Gastroesophageal sphincter (tissue), 3 donors: ENCODE results near the gene DCTN5.

Experiments used
- EP300 ChIP-seq: sonication (generic); formaldehyde crosslinking; IDR thresholded peaks from one replicate; pipeline ENCODE4 v1.6.1; 2017; ENCODE audit warnings: antibody characterized with exemption, mild to moderate bottlenecking
- POLR2AphosphoS5 ChIP-seq: sonication (generic); formaldehyde crosslinking; IDR thresholded peaks from one replicate; pipeline ENCODE4 v1.6.1; 2017; ENCODE audit warnings: antibody characterized with exemption
- TF ChIP-seq, protein P1 (sequence below), 4 experiments: fragments of 200-600 bp in 2 of 4; fragments of 450-650 bp in 2 of 4; sonication (generic) in 1 of 4; IDR thresholded peaks; one replicate each; pipeline ENCODE4 v1.5.1; 2017 to 2019; ENCODE audit warnings: antibody characterized with exemption in 4 of 4, mild to moderate bottlenecking in 2 of 4, moderate library complexity in 2 of 4

DNA sequence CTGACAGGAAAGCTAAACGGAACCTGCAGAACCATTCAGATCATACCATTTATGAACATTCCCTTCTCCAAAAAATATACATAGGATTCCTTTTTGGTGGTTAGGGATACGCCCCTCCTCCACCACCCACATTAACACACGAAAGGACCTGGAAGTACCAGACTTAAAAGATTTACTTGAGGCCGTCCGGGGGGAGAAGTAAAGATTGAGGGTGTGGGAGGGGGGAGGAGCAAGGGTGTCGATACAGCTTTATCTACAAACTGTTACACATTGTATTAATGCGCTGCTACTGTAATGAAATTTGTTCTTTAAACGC is 693 bp upstream of the DCTN5 start:
- TF ChIP-seq EP300, result no peak
- TF ChIP-seq, protein P1, sequence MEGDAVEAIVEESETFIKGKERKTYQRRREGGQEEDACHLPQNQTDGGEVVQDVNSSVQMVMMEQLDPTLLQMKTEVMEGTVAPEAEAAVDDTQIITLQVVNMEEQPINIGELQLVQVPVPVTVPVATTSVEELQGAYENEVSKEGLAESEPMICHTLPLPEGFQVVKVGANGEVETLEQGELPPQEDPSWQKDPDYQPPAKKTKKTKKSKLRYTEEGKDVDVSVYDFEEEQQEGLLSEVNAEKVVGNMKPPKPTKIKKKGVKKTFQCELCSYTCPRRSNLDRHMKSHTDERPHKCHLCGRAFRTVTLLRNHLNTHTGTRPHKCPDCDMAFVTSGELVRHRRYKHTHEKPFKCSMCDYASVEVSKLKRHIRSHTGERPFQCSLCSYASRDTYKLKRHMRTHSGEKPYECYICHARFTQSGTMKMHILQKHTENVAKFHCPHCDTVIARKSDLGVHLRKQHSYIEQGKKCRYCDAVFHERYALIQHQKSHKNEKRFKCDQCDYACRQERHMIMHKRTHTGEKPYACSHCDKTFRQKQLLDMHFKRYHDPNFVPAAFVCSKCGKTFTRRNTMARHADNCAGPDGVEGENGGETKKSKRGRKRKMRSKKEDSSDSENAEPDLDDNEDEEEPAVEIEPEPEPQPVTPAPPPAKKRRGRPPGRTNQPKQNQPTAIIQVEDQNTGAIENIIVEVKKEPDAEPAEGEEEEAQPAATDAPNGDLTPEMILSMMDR (IDR thresholded peaks at IDR 0.05), result no peak
- no peak for TF ChIP-seq POLR2AphosphoS5
